ENCODE data around the gene BRME1.

DNA sequence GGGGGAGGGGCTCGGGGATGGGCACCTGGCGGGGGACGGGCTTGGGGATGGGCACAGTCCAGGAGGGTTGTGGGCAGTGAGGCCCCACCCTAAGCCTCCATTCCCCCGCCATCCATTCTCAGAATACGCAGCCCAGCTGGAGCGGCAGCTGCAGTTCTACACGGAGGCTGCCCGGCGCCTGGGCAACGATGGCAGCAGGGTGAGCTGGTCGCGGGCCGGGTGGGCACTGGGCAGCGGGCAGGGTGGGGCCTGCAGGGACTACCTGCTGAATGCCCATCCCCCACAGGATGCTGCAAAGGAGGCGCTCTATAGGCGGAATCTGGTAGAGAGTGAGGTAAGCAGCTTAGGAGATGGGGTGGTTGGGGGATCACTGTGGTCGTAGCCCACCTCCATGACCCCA, 24.0 kb upstream of the BRME1 start:
- TF ChIP-seq FOXK2 (IDR thresholded peaks at IDR 0.05) (no peak), FOXM1 (IDR thresholded peaks at IDR 0.05; ENCODE audit: borderline replicate concordance) (no peak), ZNF384 (IDR thresholded peaks at IDR 0.05) (no peak), TARDBP (IDR thresholded peaks at IDR 0.05) (no peak), BHLHE40 (IDR thresholded peaks at IDR 0.05; ENCODE audit: borderline replicate concordance) (no peak), ELF4 (IDR thresholded peaks at IDR 0.05) (no peak), SUZ12 (IDR thresholded peaks at IDR 0.05) (no peak), SP1 (IDR thresholded peaks at IDR 0.05) (no peak), ARNT (IDR thresholded peaks at IDR 0.05) (no peak), HDGF (IDR thresholded peaks at IDR 0.05; ENCODE audit: borderline replicate concordance) (no peak)
- TF ChIP-seq, protein P1, sequence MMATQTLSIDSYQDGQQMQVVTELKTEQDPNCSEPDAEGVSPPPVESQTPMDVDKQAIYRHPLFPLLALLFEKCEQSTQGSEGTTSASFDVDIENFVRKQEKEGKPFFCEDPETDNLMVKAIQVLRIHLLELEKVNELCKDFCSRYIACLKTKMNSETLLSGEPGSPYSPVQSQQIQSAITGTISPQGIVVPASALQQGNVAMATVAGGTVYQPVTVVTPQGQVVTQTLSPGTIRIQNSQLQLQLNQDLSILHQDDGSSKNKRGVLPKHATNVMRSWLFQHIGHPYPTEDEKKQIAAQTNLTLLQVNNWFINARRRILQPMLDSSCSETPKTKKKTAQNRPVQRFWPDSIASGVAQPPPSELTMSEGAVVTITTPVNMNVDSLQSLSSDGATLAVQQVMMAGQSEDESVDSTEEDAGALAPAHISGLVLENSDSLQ (IDR thresholded peaks at IDR 0.05): no peak
